HepG2 (cell line): ENCODE measurements around the gene TXNRD1. TPM values are rescaled to one million over a fixed set of nuclear protein-coding genes. Genes with fewer than 3 reads are reported as not detected.

ENCODE experiments used
- ATAC-seq: fragments of 200-7000 bp; cut with Tn5 transposase; 3 replicates; pipeline ENCODE4 v1.9.1; 2020; ENCODE audit warnings: mild to moderate bottlenecking, moderate library complexity
- BruUV-seq: library from RNA; stranded (reverse); fragments of 400-500 nt; replicated peaks from 2 replicates; lab custom pipeline; 2021; lab: Mats Ljungman, UMichigan
- CTCF ChIA-PET: fragments of 300-600 bp; formaldehyde crosslinking; extraction: SDS; loops from one replicate; lab custom pipeline; 2021; ENCODE audit warnings: low total read pairs, inconsistent platforms, low intra/inter-chr PET ratio; lab: Yijun Ruan, JAX
- POLR2A ChIA-PET: fragments of 350-600 bp; sonication (Branson Sonifier 250); formaldehyde crosslinking; loops from one replicate; lab custom pipeline; 2020; ENCODE audit warnings: antibody characterized with exemption, inconsistent platforms; lab: Yijun Ruan, JAX
- DNase-seq: peaks from one replicate; pipeline ENCODE4 v3.0.0-alpha.2; 2015; ENCODE audit warnings: low spot score
- FAIRE-seq: peaks from 3 replicates; lab custom pipeline; 2011; peaks lifted over from hg19 to GRCh38; lab: Jason Lieb, UNC
- H2AFZ ChIP-seq: one replicate; pipeline ENCODE4 v1.6.1; 2011; ENCODE audit warnings: low read length, inconsistent platforms
- H3K27ac ChIP-seq: fragments of 300-600 bp; 3 replicates; pipeline ENCODE4 v1.8.0; 2011; ENCODE audit warnings: mixed run types, mild to moderate bottlenecking, mixed read lengths, low read length, inconsistent platforms; ENCODE audit not compliant: insufficient read depth; ENCODE audit errors: extremely low read length
- H3K27me3 ChIP-seq, 2 experiments: fragments of 200-600 bp in 1 of 2; 2 replicates in 1 of 2; 3 replicates in 1 of 2; pipeline versions ENCODE4 v1.6.0 to v1.8.0; 2011; ENCODE audit warnings: low read length in 2 of 2, mild to moderate bottlenecking in 2 of 2, moderate library complexity in 2 of 2, inconsistent platforms in 1 of 2; ENCODE audit not compliant: insufficient read depth in 2 of 2, control insufficient read depth in 1 of 2
- H3K36me3 ChIP-seq, 2 experiments: fragments of 200-600 bp in 1 of 2; replicated peaks in 1 of 2; 2 replicates in 1 of 2; 3 replicates in 1 of 2; pipeline versions ENCODE4 v1.5.1 to v1.8.0; 2011; ENCODE audit warnings: low read length in 2 of 2, inconsistent platforms in 1 of 2; ENCODE audit not compliant: insufficient read depth in 2 of 2, control insufficient read depth in 1 of 2
- H3K4me1 ChIP-seq: 2 replicates; pipeline ENCODE4 v1.5.1; 2012; ENCODE audit warnings: low read length, inconsistent platforms; ENCODE audit not compliant: insufficient read depth
- H3K4me2 ChIP-seq: 2 replicates; pipeline ENCODE4 v1.6.0; 2011; ENCODE audit warnings: low read depth, low read length, inconsistent platforms
- H3K4me3 ChIP-seq, 3 experiments: fragments of 200-600 bp in 1 of 3; sonication (generic), shearing (Covaris generic) in 1 of 3; replicated peaks in 1 of 3; 2 replicates each; pipeline ENCODE4 v1.5.1; 2011 to 2016; ENCODE audit warnings: low read length in 3 of 3, inconsistent platforms in 2 of 3, low read depth in 2 of 3, mild to moderate bottlenecking in 2 of 3, control low read depth in 1 of 3, mixed read lengths in 1 of 3; ENCODE audit not compliant: insufficient read depth in 1 of 3
- H3K79me2 ChIP-seq: one replicate; pipeline ENCODE4 v1.6.1; 2011; ENCODE audit warnings: low read length, inconsistent platforms; ENCODE audit not compliant: insufficient read depth
- H3K9ac ChIP-seq: 2 replicates; pipeline ENCODE4 v1.6.0; 2011; ENCODE audit warnings: mild to moderate bottlenecking, low read depth, low read length, inconsistent platforms; ENCODE audit not compliant: insufficient read depth
- H3K9me3 ChIP-seq: 2 replicates; pipeline ENCODE4 v1.5.1; 2012; ENCODE audit warnings: mild to moderate bottlenecking, low read length
- H4K20me1 ChIP-seq: 2 replicates; pipeline ENCODE4 v1.6.0; 2011; ENCODE audit warnings: inconsistent platforms, mild to moderate bottlenecking, low read length, moderate library complexity; ENCODE audit not compliant: insufficient read depth
- CBX5 ChIP-seq: sonication (generic); formaldehyde crosslinking; IDR thresholded peaks from 2 replicates; pipeline ENCODE4 v1.4.0; 2020; ENCODE audit warnings: missing genetic modification reagents, borderline replicate concordance
- FOXJ3 ChIP-seq: sonication (generic); formaldehyde crosslinking; IDR thresholded peaks from 2 replicates; pipeline ENCODE4 v1.4.0; 2020; ENCODE audit warnings: missing genetic modification reagents, mild to moderate bottlenecking, borderline replicate concordance
- NAIF1 ChIP-seq: sonication (generic); formaldehyde crosslinking; IDR thresholded peaks from 2 replicates; pipeline ENCODE4 v1.5.0; 2020; ENCODE audit warnings: mild to moderate bottlenecking, missing genetic modification reagents, borderline replicate concordance
- SP140L ChIP-seq: sonication (generic); formaldehyde crosslinking; IDR thresholded peaks from 2 replicates; pipeline ENCODE4 v1.4.0; 2020; ENCODE audit warnings: missing genetic modification reagents, borderline replicate concordance
- STAG1 ChIP-seq: sonication (generic); formaldehyde crosslinking; IDR thresholded peaks from 2 replicates; pipeline ENCODE4 v1.4.0; 2020; ENCODE audit warnings: missing genetic modification reagents
- TCF7L2 ChIP-seq: IDR thresholded peaks from 2 replicates; pipeline ENCODE4 v1.6.1; 2011; ENCODE audit warnings: mild to moderate bottlenecking, low read depth, low read length, moderate library complexity
- ZNF496 ChIP-seq: sonication (generic); formaldehyde crosslinking; IDR thresholded peaks from 2 replicates; pipeline ENCODE4 v1.8.1; 2023; ENCODE audit warnings: mild to moderate bottlenecking, moderate library complexity, missing genetic modification reagents; ENCODE audit not compliant: insufficient replicate concordance
- WGBS: methylation state at CpG from one replicate; pipeline ENCODE4 v1.1.6; 2017; ENCODE audit warnings: low lambda C conversion rate; 5-methylcytosine and 5-hydroxymethylcytosine counted together
- in situ Hi-C: cut with HindIII; loops from 2 replicates; pipeline ENCODE4 v1.10.0; 2017; ENCODE audit warnings: low pct_unique_long_range_greater_than_20kb; ENCODE audit not compliant: extremely low pct_ligation_motif_present
- intact Hi-C: fragments of 100-400 bp; cut with micrococcal nuclease; formaldehyde crosslinking; loops from one replicate; pipeline ENCODE4 v1.10.0; 2022; ENCODE audit not compliant: unreplicated experiment
- polyA plus RNA-seq, 8 experiments: library from polyadenylated mRNA; depleted of rRNA in 3 of 8; stranded (reverse) in 7 of 8; unstranded in 1 of 8; fragments of >200 nt; fragmentation: Illumina TruSeq in 4 of 8; extraction: Trizol in 4 of 8; gene quantifications; 2 replicates each; pipeline versions ENCODE4 v1.2.1 to v1.2.3, GENCODE V29; 2011 to 2016; ENCODE audit warnings: low read depth in 4 of 8, missing spikeins in 1 of 8, mixed read lengths in 1 of 8; ENCODE audit not compliant: insufficient read depth in 1 of 8
- total RNA-seq, 5 experiments: library from RNA; depleted of rRNA; stranded (reverse); fragments of >200 nt; fragmentation: Illumina TruSeq; extraction: Trizol; gene quantifications; 2 replicates each; pipeline ENCODE4 v1.2.3, GENCODE V29; 2016; ENCODE audit warnings: low read depth in 1 of 5
- TF ChIP-seq, protein P1 (sequence below): sonication (generic); formaldehyde crosslinking; IDR thresholded peaks from 2 replicates; pipeline ENCODE4 v1.8.0; 2022; ENCODE audit warnings: mild to moderate bottlenecking, missing genetic modification reagents, moderate library complexity
- TF ChIP-seq, protein P2 (sequence below): IDR thresholded peaks from 2 replicates; pipeline ENCODE4 v1.6.1; 2016; ENCODE audit warnings: low read depth, control low read depth

The TXNRD1 gene
- total and polyA plus RNA-seq, 2 of the 13 experiments (the other 11 are each of a cell fraction or from before 2014, with no cell fraction given): 54.0 to 190 TPM

DNA sequence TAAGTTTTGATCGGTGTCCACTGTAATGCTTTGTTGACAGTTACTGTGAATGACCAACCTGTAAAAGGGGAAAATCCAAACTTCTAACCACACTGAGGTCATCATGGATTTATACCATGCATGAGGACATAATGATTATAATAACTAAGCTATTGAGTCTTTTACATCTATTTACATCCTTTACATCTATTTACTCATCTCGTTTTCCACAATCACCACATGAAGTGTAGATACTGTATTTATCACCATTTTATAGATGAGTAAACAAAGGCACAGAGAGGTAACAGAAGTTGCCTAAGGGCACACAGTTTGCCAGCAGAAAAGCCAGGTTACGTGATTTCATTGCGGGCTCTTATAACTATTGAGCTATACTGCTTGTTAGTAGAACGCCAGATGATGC, 60.1 kb downstream of the TXNRD1 start:
- Histone ChIP-seq H3K9ac (no peak overlapping the region), H3K27ac (no peak overlapping the region)
- BruUV-seq: no TSS peak

More for the DNA sequence above, 60.1 kb downstream of the TXNRD1 start:
- ATAC-seq: no peak
- intact Hi-C loops: no loop called here
- no peak for DNase-seq
- Histone ChIP-seq H3K4me3 (peak overlapping the region in 2 of 3 experiments; percentile 62 to 65; a peak in 5 of 6 replicates), H3K27me3 (no peaks in the 10 kb centered on the region), H3K4me2 (peak overlapping the region; percentile 80), H4K20me1 (no peaks in the 10 kb centered on the region)
- no peak for FAIRE-seq
- in situ Hi-C loops: no loop called here
- WGBS: 30% methylated on average over 5 of the region's 5 CpGs
- POLR2A ChIA-PET: interaction anchor here (1.9 to 2.6 kb wide), 2 partner anchors 11 to 13 kb away, joined by 9 to 18 read pairs; no protein-coding TSS in a partner anchor
- TF ChIP-seq CBX5 (no peak), STAG1 (CRISPR knock-in tag) (no peak), FOXJ3 (CRISPR knock-in tag) (no peak), TCF7L2 (no peak), SP140L (no peak), ZNF496 (CRISPR knock-in tag) (no peak), NAIF1 (no peak)
- TF ChIP-seq, protein P1, sequence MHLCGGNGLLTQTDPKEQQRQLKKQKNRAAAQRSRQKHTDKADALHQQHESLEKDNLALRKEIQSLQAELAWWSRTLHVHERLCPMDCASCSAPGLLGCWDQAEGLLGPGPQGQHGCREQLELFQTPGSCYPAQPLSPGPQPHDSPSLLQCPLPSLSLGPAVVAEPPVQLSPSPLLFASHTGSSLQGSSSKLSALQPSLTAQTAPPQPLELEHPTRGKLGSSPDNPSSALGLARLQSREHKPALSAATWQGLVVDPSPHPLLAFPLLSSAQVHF (CRISPR knock-in tag): no peak
- TF ChIP-seq, protein P2, sequence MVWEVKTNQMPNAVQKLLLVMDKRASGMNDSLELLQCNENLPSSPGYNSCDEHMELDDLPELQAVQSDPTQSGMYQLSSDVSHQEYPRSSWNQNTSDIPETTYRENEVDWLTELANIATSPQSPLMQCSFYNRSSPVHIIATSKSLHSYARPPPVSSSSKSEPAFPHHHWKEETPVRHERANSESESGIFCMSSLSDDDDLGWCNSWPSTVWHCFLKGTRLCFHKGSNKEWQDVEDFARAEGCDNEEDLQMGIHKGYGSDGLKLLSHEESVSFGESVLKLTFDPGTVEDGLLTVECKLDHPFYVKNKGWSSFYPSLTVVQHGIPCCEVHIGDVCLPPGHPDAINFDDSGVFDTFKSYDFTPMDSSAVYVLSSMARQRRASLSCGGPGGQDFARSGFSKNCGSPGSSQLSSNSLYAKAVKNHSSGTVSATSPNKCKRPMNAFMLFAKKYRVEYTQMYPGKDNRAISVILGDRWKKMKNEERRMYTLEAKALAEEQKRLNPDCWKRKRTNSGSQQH (CRISPR knock-in tag): no peak
- TF ChIP-seq, all 625 proteins: peak for 0
- H3K4me1 ChIP-seq: peaks cover 28% of the 10 kb centered on the region
- no peaks in the 10 kb centered on the region for H3K36me3 ChIP-seq
- peak overlapping the region; percentile 76 for H2AFZ ChIP-seq
- no peaks in the 10 kb centered on the region for H3K9me3 ChIP-seq
- CTCF ChIA-PET: no interaction called here
- H3K79me2 ChIP-seq: no peaks in the 10 kb centered on the region
